SK-N-SH treated with all-trans-retinoic acid at 6 μM for 48 hours (cell line): ENCODE data around the gene ARF1.

ENCODE experiments used
- ATAC-seq: fragments of 200-7000 bp; cut with Tn5 transposase; 3 replicates; pipeline ENCODE4 v1.9.1; 2020; ENCODE audit warnings: mild to moderate bottlenecking, moderate library complexity
- ARNTL ChIP-seq: fragments of 450-650 bp; formaldehyde crosslinking; IDR thresholded peaks from 2 replicates; pipeline ENCODE4 v1.5.0; 2020; ENCODE audit warnings: low read depth, mild to moderate bottlenecking, moderate library complexity, borderline replicate concordance
- BACH2 ChIP-seq: fragments of 250-450 bp; sonication (Bioruptor Pico); IDR thresholded peaks from 2 replicates; pipeline ENCODE4 v1.9.0; 2021; ENCODE audit warnings: mild to moderate bottlenecking, borderline replicate concordance
- CREB5 ChIP-seq: fragments of 250-450 bp; sonication (Bioruptor Pico); IDR thresholded peaks from 2 replicates; pipeline ENCODE4 v1.5.1; 2020; ENCODE audit warnings: low read depth, mild to moderate bottlenecking, moderate library complexity
- CSDC2 ChIP-seq: fragments of 250-450 bp; sonication (Bioruptor Pico); IDR thresholded peaks from 2 replicates; pipeline ENCODE4 v1.5.0; 2020; ENCODE audit warnings: mild to moderate bottlenecking, moderate library complexity
- CSRNP3 ChIP-seq: fragments of 250-450 bp; sonication (Bioruptor Pico); IDR thresholded peaks from 2 replicates; pipeline ENCODE4 v1.5.1; 2021; ENCODE audit warnings: mild to moderate bottlenecking, moderate library complexity
- ESRRG ChIP-seq: fragments of 250-450 bp; sonication (Bioruptor Pico); IDR thresholded peaks from 2 replicates; pipeline ENCODE4 v1.6.1; 2021; ENCODE audit warnings: mild to moderate bottlenecking
- GLIS3 ChIP-seq: fragments of 250-450 bp; sonication (Bioruptor Pico); IDR thresholded peaks from 2 replicates; pipeline ENCODE4 v1.5.0; 2020; ENCODE audit warnings: mild to moderate bottlenecking, moderate library complexity
- ISL1 ChIP-seq: fragments of 250-450 bp; sonication (Bioruptor Pico); IDR thresholded peaks from 2 replicates; pipeline ENCODE4 v2.1.2; 2022; ENCODE audit warnings: mild to moderate bottlenecking, moderate library complexity
- OSR1 ChIP-seq: fragments of 250-450 bp; sonication (Bioruptor Pico); IDR thresholded peaks from 2 replicates; pipeline ENCODE4 v1.8.0; 2022; ENCODE audit warnings: moderate library complexity, mild to moderate bottlenecking, inconsistent platforms
- PATZ1 ChIP-seq: fragments of 250-450 bp; sonication (Bioruptor Pico); IDR thresholded peaks from 2 replicates; pipeline ENCODE4 v1.8.0; 2020; ENCODE audit warnings: mild to moderate bottlenecking, moderate library complexity, borderline replicate concordance
- POU6F1 ChIP-seq: fragments of 250-450 bp; sonication (Bioruptor Pico); IDR thresholded peaks from 2 replicates; pipeline ENCODE4 v1.8.0; 2021; ENCODE audit warnings: low read depth, mild to moderate bottlenecking, moderate library complexity, borderline replicate concordance
- PPARA ChIP-seq: fragments of 250-450 bp; sonication (Bioruptor Pico); IDR thresholded peaks from 2 replicates; pipeline ENCODE4 v1.5.0; 2020; ENCODE audit warnings: mild to moderate bottlenecking, borderline replicate concordance
- RARB ChIP-seq: fragments of 250-450 bp; sonication (Bioruptor Pico); IDR thresholded peaks from 2 replicates; pipeline ENCODE4 v1.8.0; 2021; ENCODE audit warnings: mild to moderate bottlenecking, moderate library complexity
- SNAI2 ChIP-seq: fragments of 250-450 bp; sonication (Bioruptor Pico); IDR thresholded peaks from 2 replicates; pipeline ENCODE4 v1.5.0; 2020; ENCODE audit warnings: mild to moderate bottlenecking, moderate library complexity
- TCF4 ChIP-seq: fragments of 250-450 bp; sonication (Bioruptor Pico); IDR thresholded peaks from 2 replicates; pipeline ENCODE4 v1.8.0; 2021; ENCODE audit warnings: mild to moderate bottlenecking, moderate library complexity, borderline replicate concordance
- TOX ChIP-seq: fragments of 250-450 bp; sonication (Bioruptor Pico); IDR thresholded peaks from 2 replicates; pipeline ENCODE4 v1.8.0; 2021; ENCODE audit warnings: mild to moderate bottlenecking, moderate library complexity, borderline replicate concordance
- TSHZ2 ChIP-seq: fragments of 250-450 bp; sonication (Bioruptor Pico); IDR thresholded peaks from 2 replicates; pipeline ENCODE4 v1.5.0; 2020; ENCODE audit warnings: mild to moderate bottlenecking, moderate library complexity
- ZC3H10 ChIP-seq: fragments of 250-450 bp; sonication (Bioruptor Pico); IDR thresholded peaks from 2 replicates; pipeline ENCODE4 v1.5.1; 2021; ENCODE audit warnings: mild to moderate bottlenecking, moderate library complexity
- ZFP3 ChIP-seq: fragments of 250-450 bp; sonication (Bioruptor Pico); IDR thresholded peaks from 2 replicates; pipeline ENCODE4 v1.5.0; 2020; ENCODE audit warnings: mild to moderate bottlenecking, moderate library complexity
- ZFP30 ChIP-seq: fragments of 450-650 bp; formaldehyde crosslinking; IDR thresholded peaks from 2 replicates; pipeline ENCODE4 v1.5.0; 2022; ENCODE audit warnings: mild to moderate bottlenecking, moderate library complexity
- ZNF565 ChIP-seq: fragments of 450-650 bp; formaldehyde crosslinking; conservative IDR thresholded peaks from 2 replicates; pipeline ENCODE4 v1.5.0; 2020; ENCODE audit warnings: low read depth, mild to moderate bottlenecking, moderate library complexity
- ZNF70 ChIP-seq: fragments of 450-650 bp; formaldehyde crosslinking; IDR thresholded peaks from 2 replicates; pipeline ENCODE4 v1.5.0; 2020; ENCODE audit warnings: mild to moderate bottlenecking, moderate library complexity
- ZNF8 ChIP-seq: fragments of 450-650 bp; formaldehyde crosslinking; IDR thresholded peaks from 2 replicates; pipeline ENCODE4 v1.5.0; 2020; ENCODE audit warnings: mild to moderate bottlenecking, moderate library complexity

ARF1 gene

GRCh38 chr1:228144193-228144992, 61.9 kb downstream of the ARF1 start (continued):
- no peak for TF ChIP-seq SNAI2
- no peak for TF ChIP-seq ISL1 (CRISPR knock-in tag)
- TF ChIP-seq PATZ1 (CRISPR knock-in tag): no peak
- no peak for TF ChIP-seq BACH2
- TF ChIP-seq TOX (CRISPR knock-in tag): no peak
- TF ChIP-seq TCF4 (CRISPR knock-in tag): no peak
- TF ChIP-seq CSRNP3: no peak
- TF ChIP-seq ZNF70 (CRISPR knock-in tag): no peak

GRCh38 chr1:228144993-228145343, 62.5 kb downstream of the ARF1 start:
- TF ChIP-seq OSR1 (no peak), ARNTL (no peak), TOX (CRISPR knock-in tag) (no peak), TSHZ2 (CRISPR knock-in tag) (no peak), CSDC2 (no peak), ZNF8 (CRISPR knock-in tag) (no peak), CSRNP3 (no peak), ZFP30 (CRISPR knock-in tag) (no peak), SNAI2 (no peak), ZNF565 (no peak), GLIS3 (CRISPR knock-in tag) (no peak), ISL1 (CRISPR knock-in tag) (no peak), ZFP3 (CRISPR knock-in tag) (no peak), ESRRG (CRISPR knock-in tag) (no peak), ZC3H10 (CRISPR knock-in tag) (no peak), PPARA (CRISPR knock-in tag) (no peak), TCF4 (CRISPR knock-in tag) (no peak), RARB (CRISPR knock-in tag) (no peak)
- no peak for ATAC-seq

GRCh38 chr1:228145463-228146416, 63.2 kb downstream of the ARF1 start:
- no peak for TF ChIP-seq BACH2
- TF ChIP-seq ZNF70 (CRISPR knock-in tag): no peak
- TF ChIP-seq CSRNP3: no peak
- no peak for TF ChIP-seq TCF4 (CRISPR knock-in tag)
- TF ChIP-seq ZNF565: no peak
- TF ChIP-seq ZFP3 (CRISPR knock-in tag): no peak
- no peak for TF ChIP-seq CREB5 (CRISPR knock-in tag)
- TF ChIP-seq ZC3H10 (CRISPR knock-in tag): no peak
- TF ChIP-seq POU6F1 (CRISPR knock-in tag): no peak
- no peak for TF ChIP-seq PPARA (CRISPR knock-in tag)
- ATAC-seq: no peak
